ENCODE measurements around the gene WWOX. TPM values are rescaled to one million over a fixed set of nuclear protein-coding genes. Genes with fewer than 3 reads are reported as not detected.

The WWOX gene
- total RNA-seq, 2 donors from 2014 or later = 30.0 to 35.4 TPM

DNA sequence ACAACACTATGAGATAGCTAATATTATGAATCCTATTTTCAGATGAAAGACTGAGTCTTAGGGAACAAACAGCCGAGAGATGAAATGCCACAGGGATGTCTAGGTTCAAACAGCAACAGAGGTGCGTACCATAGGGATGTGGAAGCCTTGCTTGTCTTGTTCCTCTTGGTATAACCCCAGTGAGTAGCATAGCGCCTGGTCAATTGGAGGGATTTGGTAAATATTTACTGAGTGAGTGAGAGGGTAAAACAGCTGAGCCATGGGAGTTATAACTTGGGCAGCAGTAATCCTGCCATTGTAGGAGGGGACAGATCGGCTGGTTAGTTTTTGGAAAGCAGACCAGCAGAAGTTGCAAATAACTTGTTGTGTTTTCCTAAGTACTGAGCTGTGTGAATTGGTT lies 80.2 kb downstream of the WWOX start:
- Mint-ChIP-seq H3K27ac (no peak overlapping the region), H3K4me1 (peaks cover 11% of the 10 kb centered on the region), H3K27me3 (ENCODE audit: insufficient read depth) (no peaks in the 10 kb centered on the region), H3K4me3 (no peak overlapping the region), H3K9me3 (no peaks in the 10 kb centered on the region), H3K36me3 (ENCODE audit: low read depth) (no peaks in the 10 kb centered on the region)
- Histone ChIP-seq H3K36me3 (ENCODE audit: control insufficient read depth, insufficient read depth, low read length) (no peaks in the 10 kb centered on the region), H3K9ac (ENCODE audit: extremely low read depth, low read length, poor library complexity, severe bottlenecking) (no peak overlapping the region), H3K4me3 (ENCODE audit: low read length) (no peak overlapping the region), H3K27ac (ENCODE audit: low read depth, low read length) (no peak overlapping the region), H3K27me3 (ENCODE audit: control insufficient read depth, insufficient read depth, low read length, poor library complexity, severe bottlenecking) (no peaks in the 10 kb centered on the region), H3K4me1 (ENCODE audit: control insufficient read depth, insufficient read depth, low read length) (no peaks in the 10 kb centered on the region), H3K9me3 (ENCODE audit: control insufficient read depth, low read length) (no peaks in the 10 kb centered on the region)
- DNase-seq = no peak
- TF ChIP-seq, protein P1, sequence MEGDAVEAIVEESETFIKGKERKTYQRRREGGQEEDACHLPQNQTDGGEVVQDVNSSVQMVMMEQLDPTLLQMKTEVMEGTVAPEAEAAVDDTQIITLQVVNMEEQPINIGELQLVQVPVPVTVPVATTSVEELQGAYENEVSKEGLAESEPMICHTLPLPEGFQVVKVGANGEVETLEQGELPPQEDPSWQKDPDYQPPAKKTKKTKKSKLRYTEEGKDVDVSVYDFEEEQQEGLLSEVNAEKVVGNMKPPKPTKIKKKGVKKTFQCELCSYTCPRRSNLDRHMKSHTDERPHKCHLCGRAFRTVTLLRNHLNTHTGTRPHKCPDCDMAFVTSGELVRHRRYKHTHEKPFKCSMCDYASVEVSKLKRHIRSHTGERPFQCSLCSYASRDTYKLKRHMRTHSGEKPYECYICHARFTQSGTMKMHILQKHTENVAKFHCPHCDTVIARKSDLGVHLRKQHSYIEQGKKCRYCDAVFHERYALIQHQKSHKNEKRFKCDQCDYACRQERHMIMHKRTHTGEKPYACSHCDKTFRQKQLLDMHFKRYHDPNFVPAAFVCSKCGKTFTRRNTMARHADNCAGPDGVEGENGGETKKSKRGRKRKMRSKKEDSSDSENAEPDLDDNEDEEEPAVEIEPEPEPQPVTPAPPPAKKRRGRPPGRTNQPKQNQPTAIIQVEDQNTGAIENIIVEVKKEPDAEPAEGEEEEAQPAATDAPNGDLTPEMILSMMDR (conservative IDR thresholded peaks at IDR 0.05) = no peak
- WGBS, 2 experiments (ENCODE audit: insufficient coverage in 1 of 2, insufficient read length in 1 of 2) = 88% methylated on average over 3 to 4 of the region's 4 CpGs

DNA sequence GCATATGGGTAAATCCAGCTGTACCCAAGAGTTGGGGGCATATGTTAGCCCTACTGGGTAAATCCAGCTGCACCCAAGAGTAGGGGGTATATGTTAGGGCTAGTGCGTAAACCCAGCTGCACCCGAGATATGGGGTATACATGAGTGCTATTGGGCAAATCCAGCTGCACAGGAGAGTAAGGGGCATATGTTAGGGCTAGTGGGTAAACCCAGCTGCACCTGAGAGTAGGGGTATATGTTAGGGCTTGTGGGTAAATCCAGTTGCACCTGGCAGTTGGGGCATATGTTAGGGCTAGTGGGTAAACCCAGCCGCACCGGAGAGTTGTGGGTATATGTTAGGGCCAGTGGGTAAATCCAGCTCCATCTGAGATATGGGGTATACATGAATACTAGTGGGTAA lies 80.9 kb downstream of the WWOX start:
- Histone ChIP-seq H3K27me3 (ENCODE audit: control insufficient read depth, insufficient read depth, low read length, poor library complexity, severe bottlenecking) (no peaks in the 10 kb centered on the region), H3K9me3 (ENCODE audit: control insufficient read depth, low read length) (no peaks in the 10 kb centered on the region), H3K36me3 (ENCODE audit: control insufficient read depth, insufficient read depth, low read length) (no peaks in the 10 kb centered on the region), H3K9ac (ENCODE audit: extremely low read depth, low read length, poor library complexity, severe bottlenecking) (no peak overlapping the region), H3K27ac (ENCODE audit: low read depth, low read length) (no peak overlapping the region), H3K4me3 (ENCODE audit: low read length) (no peak overlapping the region), H3K4me1 (ENCODE audit: control insufficient read depth, insufficient read depth, low read length) (no peaks in the 10 kb centered on the region)
- Mint-ChIP-seq H3K36me3 (ENCODE audit: low read depth) (no peaks in the 10 kb centered on the region), H3K4me3 (no peak overlapping the region), H3K4me1 (peaks cover 11% of the 10 kb centered on the region), H3K27ac (no peak overlapping the region), H3K9me3 (no peaks in the 10 kb centered on the region), H3K27me3 (ENCODE audit: insufficient read depth) (no peaks in the 10 kb centered on the region)
- TF ChIP-seq, protein P1 (conservative IDR thresholded peaks at IDR 0.05) = no peak
- WGBS, 2 experiments (ENCODE audit: insufficient coverage in 1 of 2, insufficient read length in 1 of 2) = 80 to 100% methylated on average over 3 to 4 of the region's 4 CpGs
- DNase-seq = no peak

DNA sequence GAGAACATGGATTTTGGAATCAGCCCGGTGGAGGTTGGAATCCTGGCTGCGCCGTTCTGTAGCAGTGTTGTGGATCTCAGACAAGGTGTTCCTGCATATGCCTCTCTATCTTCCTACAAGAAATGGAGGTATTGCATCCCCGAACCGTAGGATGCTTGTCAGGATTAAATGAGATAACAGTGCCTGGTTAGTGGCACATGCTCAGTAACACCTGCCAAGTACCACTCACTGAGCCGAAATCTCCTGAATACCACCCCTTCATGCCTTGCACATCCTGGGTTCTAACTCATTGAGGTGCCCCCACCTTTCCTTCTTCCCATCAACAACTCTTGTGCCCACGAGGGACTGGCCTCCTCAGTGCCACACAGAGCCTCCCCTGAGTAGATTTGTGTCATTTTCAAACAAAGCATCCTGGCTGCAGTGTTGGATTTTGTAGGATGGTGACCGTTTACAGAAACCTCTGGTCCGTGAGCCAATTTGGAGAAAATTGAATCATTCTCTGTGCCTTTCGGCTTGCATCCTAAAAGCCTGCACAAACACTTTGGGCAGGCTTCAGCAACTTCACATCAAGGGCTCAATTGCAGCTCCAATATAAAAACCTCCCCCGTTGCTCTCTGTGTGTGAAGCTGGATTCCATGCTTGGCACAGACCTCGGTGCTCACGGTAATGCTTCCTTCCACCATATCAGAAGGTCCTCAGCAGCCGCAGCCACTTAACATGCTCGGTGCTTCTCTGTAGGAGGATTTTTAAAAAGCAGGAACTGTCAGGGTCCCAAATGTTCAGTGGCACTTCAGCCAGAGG lies 84.2 kb downstream of the WWOX start:
- Histone ChIP-seq H3K4me1 (ENCODE audit: control insufficient read depth, insufficient read depth, low read length) (no peaks in the 10 kb centered on the region), H3K4me3 (ENCODE audit: low read length) (no peak overlapping the region), H3K9ac (ENCODE audit: extremely low read depth, low read length, poor library complexity, severe bottlenecking) (no peak overlapping the region), H3K9me3 (ENCODE audit: control insufficient read depth, low read length) (no peaks in the 10 kb centered on the region), H3K27ac (ENCODE audit: low read depth, low read length) (no peak overlapping the region), H3K27me3 (ENCODE audit: control insufficient read depth, insufficient read depth, low read length, poor library complexity, severe bottlenecking) (no peaks in the 10 kb centered on the region), H3K36me3 (ENCODE audit: control insufficient read depth, insufficient read depth, low read length) (no peaks in the 10 kb centered on the region)
- H3K9me3 Mint-ChIP-seq = no peaks in the 10 kb centered on the region
- peaks cover 5% of the 10 kb centered on the region for H3K4me1 Mint-ChIP-seq
- no peaks in the 10 kb centered on the region for H3K27me3 Mint-ChIP-seq (ENCODE audit: insufficient read depth)
- H3K4me3 Mint-ChIP-seq = no peak overlapping the region
- no peak overlapping the region for H3K27ac Mint-ChIP-seq
- H3K36me3 Mint-ChIP-seq (ENCODE audit: low read depth) = no peaks in the 10 kb centered on the region
- no peak for DNase-seq
- WGBS, 2 experiments (ENCODE audit: insufficient coverage in 1 of 2, insufficient read length in 1 of 2) = 96 to 98% methylated on average over 9 to 15 of the region's 15 CpGs
- TF ChIP-seq, protein P1 (conservative IDR thresholded peaks at IDR 0.05) = no peak

All from endodermal cell (in vitro differentiated cells).